Suprapubic skin (tissue), 4 donors: ENCODE results near the gene KIAA0319L. TPM values are rescaled to one million over a fixed set of nuclear protein-coding genes. Genes with fewer than 3 reads are reported as not detected.
A peak's percentile ranks its signal among the peaks of the same experiment; 100 is the strongest.

Experiments
- DNase-seq, 2 donors: peaks; one replicate each; pipeline ENCODE4 v3.0.0-alpha.2; 2019; ENCODE audit warnings: low spot score in 2 of 2
- H3K27ac ChIP-seq: fragments of 200-600 bp; sonication (generic); one replicate; pipeline ENCODE4 v1.5.1; 2019
- H3K27me3 ChIP-seq: fragments of 200-600 bp; sonication (generic); one replicate; pipeline ENCODE4 v1.5.1; 2019
- H3K36me3 ChIP-seq: fragments of 200-600 bp; sonication (generic); one replicate; pipeline ENCODE4 v1.5.1; 2019
- H3K4me1 ChIP-seq: fragments of 200-600 bp; sonication (generic); one replicate; pipeline ENCODE4 v1.5.1; 2019
- H3K4me3 ChIP-seq: fragments of 200-600 bp; sonication (generic); one replicate; pipeline ENCODE4 v1.5.1; 2019; ENCODE audit warnings: mild to moderate bottlenecking
- H3K9me3 ChIP-seq: fragments of 200-600 bp; sonication (generic); one replicate; pipeline ENCODE4 v1.5.1; 2019
- EP300 ChIP-seq: sonication (generic); formaldehyde crosslinking; IDR thresholded peaks from one replicate; pipeline ENCODE4 v1.6.1; 2017; ENCODE audit warnings: antibody characterized with exemption
- POLR2A ChIP-seq, 2 donors: fragments of 450-650 bp; IDR thresholded peaks; one replicate each; pipeline ENCODE4 v1.6.1; 2017; ENCODE audit warnings: antibody characterized with exemption in 2 of 2, mild to moderate bottlenecking in 2 of 2, moderate library complexity in 2 of 2
- POLR2AphosphoS5 ChIP-seq, 3 donors: sonication (generic); formaldehyde crosslinking; IDR thresholded peaks; one replicate each; pipeline ENCODE4 v1.6.1; 2017; ENCODE audit warnings: antibody characterized with exemption in 3 of 3
- WGBS: methylation state at CpG from one replicate; pipeline ENCODE4 v1.1.5; 2018; 5-methylcytosine and 5-hydroxymethylcytosine counted together
- total RNA-seq, 4 donors: library from RNA; depleted of rRNA; stranded (reverse); fragments of >200 nt; gene quantifications; one replicate each; pipeline ENCODE4 v1.1.0, GENCODE V29; 2016
- TF ChIP-seq, protein P1 (sequence below), 2 donors: fragments of 200-600 bp in 1 of 2; fragments of 450-650 bp in 1 of 2; sonication (generic) in 1 of 2; IDR thresholded peaks; one replicate each; pipeline ENCODE4 v1.5.1; 2016 to 2019; ENCODE audit warnings: antibody characterized with exemption in 2 of 2, mild to moderate bottlenecking in 1 of 2, moderate library complexity in 1 of 2

KIAA0319L gene
- total RNA-seq, 4 donors from 2014 or later: 52.1 to 124 (median 83.5) TPM

GRCh38 chr1:35554266-35555211 is 2.7 kb downstream of the KIAA0319L start:
- Histone ChIP-seq H3K9me3 (no peaks in the 10 kb centered on the region), H3K4me3 (no peak overlapping the region), H3K36me3 (peaks cover 22% of the 10 kb centered on the region), H3K4me1 (peaks cover 53% of the 10 kb centered on the region), H3K27me3 (no peaks in the 10 kb centered on the region), H3K27ac (no peak overlapping the region)
- DNase-seq: no peak
- TF ChIP-seq POLR2A (IDR thresholded peaks at IDR 0.05) (no peak), POLR2AphosphoS5 (IDR thresholded peaks at IDR 0.05) (no peak), EP300 (no peak)
- TF ChIP-seq, protein P1, sequence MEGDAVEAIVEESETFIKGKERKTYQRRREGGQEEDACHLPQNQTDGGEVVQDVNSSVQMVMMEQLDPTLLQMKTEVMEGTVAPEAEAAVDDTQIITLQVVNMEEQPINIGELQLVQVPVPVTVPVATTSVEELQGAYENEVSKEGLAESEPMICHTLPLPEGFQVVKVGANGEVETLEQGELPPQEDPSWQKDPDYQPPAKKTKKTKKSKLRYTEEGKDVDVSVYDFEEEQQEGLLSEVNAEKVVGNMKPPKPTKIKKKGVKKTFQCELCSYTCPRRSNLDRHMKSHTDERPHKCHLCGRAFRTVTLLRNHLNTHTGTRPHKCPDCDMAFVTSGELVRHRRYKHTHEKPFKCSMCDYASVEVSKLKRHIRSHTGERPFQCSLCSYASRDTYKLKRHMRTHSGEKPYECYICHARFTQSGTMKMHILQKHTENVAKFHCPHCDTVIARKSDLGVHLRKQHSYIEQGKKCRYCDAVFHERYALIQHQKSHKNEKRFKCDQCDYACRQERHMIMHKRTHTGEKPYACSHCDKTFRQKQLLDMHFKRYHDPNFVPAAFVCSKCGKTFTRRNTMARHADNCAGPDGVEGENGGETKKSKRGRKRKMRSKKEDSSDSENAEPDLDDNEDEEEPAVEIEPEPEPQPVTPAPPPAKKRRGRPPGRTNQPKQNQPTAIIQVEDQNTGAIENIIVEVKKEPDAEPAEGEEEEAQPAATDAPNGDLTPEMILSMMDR (IDR thresholded peaks at IDR 0.05): no peak
- WGBS: 37% methylated on average over 7 of the region's 7 CpGs

- no peak for DNase-seq
- no peak overlapping the region for H3K4me3 ChIP-seq
- no peaks in the 10 kb centered on the region for H3K27me3 ChIP-seq
- WGBS: 66% methylated on average over 2 of the region's 2 CpGs
- H3K4me1 ChIP-seq: peaks cover 47% of the 10 kb centered on the region
- H3K27ac ChIP-seq: no peak overlapping the region
- no peak for TF ChIP-seq EP300
- no peak for TF ChIP-seq POLR2AphosphoS5 (IDR thresholded peaks at IDR 0.05)
- no peak for TF ChIP-seq POLR2A (IDR thresholded peaks at IDR 0.05)
- TF ChIP-seq, protein P1 (IDR thresholded peaks at IDR 0.05): no peak
- H3K36me3 ChIP-seq: peaks cover 22% of the 10 kb centered on the region
- H3K9me3 ChIP-seq: no peaks in the 10 kb centered on the region
Measured at GRCh38 chr1:35553851-35554250, 3.4 kb downstream of the KIAA0319L start.

GRCh38 chr1:35546614-35547013 is 10.6 kb downstream of the KIAA0319L start:
- no peak for DNase-seq
- H3K4me3 ChIP-seq: no peak overlapping the region
- no peaks in the 10 kb centered on the region for H3K27me3 ChIP-seq
- WGBS: 94% methylated on average over 1 of the region's 1 CpG
- H3K36me3 ChIP-seq: peaks cover 20% of the 10 kb centered on the region
- TF ChIP-seq, protein P1 (IDR thresholded peaks at IDR 0.05): no peak
- TF ChIP-seq POLR2A (IDR thresholded peaks at IDR 0.05): no peak
- TF ChIP-seq POLR2AphosphoS5 (IDR thresholded peaks at IDR 0.05): no peak
- no peak for TF ChIP-seq EP300
- no peaks in the 10 kb centered on the region for H3K9me3 ChIP-seq
- peaks cover 6% of the 10 kb centered on the region for H3K4me1 ChIP-seq
- H3K27ac ChIP-seq: no peak overlapping the region

GRCh38 chr1:35544976-35545375 is 12.2 kb downstream of the KIAA0319L start:
- Histone ChIP-seq H3K27me3 (no peaks in the 10 kb centered on the region), H3K4me3 (no peak overlapping the region), H3K9me3 (no peaks in the 10 kb centered on the region), H3K4me1 (peaks cover 15% of the 10 kb centered on the region), H3K36me3 (peaks cover 12% of the 10 kb centered on the region), H3K27ac (no peak overlapping the region)
- TF ChIP-seq, protein P1 (IDR thresholded peaks at IDR 0.05): no peak
- TF ChIP-seq POLR2A (IDR thresholded peaks at IDR 0.05): no peak
- TF ChIP-seq EP300: no peak
- no peak for TF ChIP-seq POLR2AphosphoS5 (IDR thresholded peaks at IDR 0.05)
- 82% methylated on average over 3 of the region's 3 CpGs for WGBS
- peak in 1 of 2 donors; percentile 37 for DNase-seq

DNA sequence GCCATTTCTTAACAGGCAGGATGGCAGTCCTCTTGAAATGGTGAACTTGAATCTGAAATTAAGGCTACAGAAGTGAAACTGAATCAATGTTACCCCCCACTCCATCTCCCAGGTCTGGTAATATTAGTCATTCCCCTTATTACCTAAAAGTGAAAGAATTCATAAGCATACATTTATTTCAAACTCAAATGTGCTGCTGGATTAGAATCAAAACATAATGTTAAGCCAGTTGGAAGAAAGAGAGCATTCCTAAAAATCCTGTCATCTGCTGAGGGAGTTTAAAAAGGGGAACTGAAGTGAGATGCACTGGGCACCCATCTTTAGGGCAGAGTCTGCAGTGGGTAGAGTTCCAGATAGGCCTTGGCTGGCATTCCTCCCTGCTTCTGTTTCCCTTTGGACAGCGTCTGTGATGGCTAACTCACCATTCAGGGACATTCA is 17.4 kb downstream of the KIAA0319L start:
- TF ChIP-seq POLR2AphosphoS5 (IDR thresholded peaks at IDR 0.05) (no peak), EP300 (no peak), POLR2A (IDR thresholded peaks at IDR 0.05) (no peak)
- TF ChIP-seq, protein P1 (IDR thresholded peaks at IDR 0.05): no peak
- Histone ChIP-seq H3K9me3 (no peaks in the 10 kb centered on the region), H3K4me1 (peaks cover 49% of the 10 kb centered on the region), H3K27me3 (no peaks in the 10 kb centered on the region), H3K4me3 (no peak overlapping the region), H3K36me3 (no peaks in the 10 kb centered on the region), H3K27ac (no peak overlapping the region)
- WGBS: 30% methylated on average over 1 of the region's 1 CpG
- no peak for DNase-seq
